Panc1 (cell line): ENCODE data around the gene ZC3H15. TPM values are rescaled to one million over a fixed set of nuclear protein-coding genes. Genes with fewer than 3 reads are reported as not detected.

Experiments
- ATAC-seq: fragments of 200-7000 bp; cut with Tn5 transposase; 2 replicates; pipeline ENCODE4 v1.9.1; 2020; ENCODE audit warnings: mild to moderate bottlenecking, moderate library complexity
- BruUV-seq: library from RNA; stranded (reverse); fragments of 400-500 nt; replicated peaks from 2 replicates; lab custom pipeline; 2021; lab: Mats Ljungman, UMichigan
- CTCF ChIA-PET: fragments of 300-600 bp; sonication (Branson Sonifier 250); formaldehyde crosslinking; loops from one replicate; lab custom pipeline; 2022; ENCODE audit warnings: antibody characterized with exemption; lab: Charles Lee
- POLR2A ChIA-PET: fragments of 300-600 bp; sonication (Branson Sonifier 250); formaldehyde crosslinking; loops from one replicate; lab custom pipeline; 2022; ENCODE audit warnings: antibody characterized with exemption; lab: Charles Lee
- DNase-seq: peaks from one replicate; pipeline ENCODE4 v3.0.0-alpha.2; 2010; ENCODE audit warnings: low read depth, low spot score
- H3K27ac ChIP-seq: 2 replicates; pipeline ENCODE4 v1.5.1; 2011; ENCODE audit warnings: mild to moderate bottlenecking, low read length, inconsistent platforms
- H3K27me3 ChIP-seq: fragments of 200-500 bp; sonication (Bioruptor generic); 2 replicates; pipeline ENCODE4 v1.6.0; 2014; ENCODE audit warnings: low read length, inconsistent platforms; ENCODE audit not compliant: control insufficient read depth, insufficient read depth
- H3K36me3 ChIP-seq: fragments of 200-500 bp; sonication (Bioruptor generic); 2 replicates; pipeline ENCODE4 v1.5.1; 2014; ENCODE audit warnings: inconsistent platforms, mild to moderate bottlenecking, low read length, moderate library complexity; ENCODE audit not compliant: control insufficient read depth, insufficient read depth
- H3K4me1 ChIP-seq: 2 replicates; pipeline ENCODE4 v1.5.1; 2011; ENCODE audit warnings: inconsistent platforms, mild to moderate bottlenecking, low read length, moderate library complexity; ENCODE audit not compliant: control insufficient read depth, insufficient read depth
- H3K4me3 ChIP-seq, 2 experiments: 2 replicates each; pipeline ENCODE4 v1.5.1; 2011 to 2012; ENCODE audit warnings: low read depth in 2 of 2, low read length in 2 of 2, mild to moderate bottlenecking in 2 of 2, inconsistent platforms in 1 of 2, moderate library complexity in 1 of 2
- H3K9me3 ChIP-seq: fragments of 200-500 bp; sonication (Bioruptor generic); 2 replicates; pipeline ENCODE4 v1.5.1; 2014; ENCODE audit warnings: low read depth, mild to moderate bottlenecking, inconsistent platforms, low read length, moderate library complexity; ENCODE audit not compliant: control insufficient read depth, insufficient read depth
- CTCF ChIP-seq: fragments of 450-650 bp; IDR thresholded peaks from 2 replicates; pipeline ENCODE4 v1.5.1; 2017; ENCODE audit warnings: mild to moderate bottlenecking
- POLR2AphosphoS5 ChIP-seq: IDR thresholded peaks from 2 replicates; pipeline ENCODE4 v1.6.1; 2012; ENCODE audit warnings: mild to moderate bottlenecking, low read depth, low read length, moderate library complexity
- REST ChIP-seq, 2 experiments: IDR thresholded peaks; 2 replicates each; pipeline ENCODE4 v1.6.1; 2011 to 2012; ENCODE audit warnings: low read depth in 2 of 2, control low read depth in 1 of 2, low read length in 1 of 2, mild to moderate bottlenecking in 1 of 2, moderate library complexity in 1 of 2; ENCODE audit not compliant: insufficient read depth in 1 of 2
- SIN3A ChIP-seq: IDR thresholded peaks from 2 replicates; pipeline ENCODE4 v1.6.1; 2012; ENCODE audit warnings: low read depth, mild to moderate bottlenecking, low read length, moderate library complexity, borderline replicate concordance; ENCODE audit not compliant: insufficient read depth
- TCF7L2 ChIP-seq: IDR thresholded peaks from 2 replicates; pipeline ENCODE4 v1.6.1; 2011; ENCODE audit warnings: mild to moderate bottlenecking, low read depth, low read length, inconsistent platforms
- in situ Hi-C: cut with HindIII; loops from 2 replicates; pipeline ENCODE4 v1.10.0; 2016; ENCODE audit warnings: low sequenced_read_pairs, low pct_unique_long_range_greater_than_20kb
- intact Hi-C: fragments of 100-400 bp; cut with micrococcal nuclease; formaldehyde crosslinking; loops from one replicate; pipeline ENCODE4 v1.10.0; 2022; ENCODE audit not compliant: unreplicated experiment
- total RNA-seq: library from RNA; stranded (reverse); gene quantifications from one replicate; pipeline ENCODE4 v1.2.1, GENCODE V29; 2021; ENCODE audit not compliant: unreplicated experiment

ZC3H15 gene
- total RNA-seq, 1 experiment from 2014 or later = 72.8 TPM

GRCh38 chr2:186523791-186524190, 37.7 kb downstream of the ZC3H15 start:
- Histone ChIP-seq H3K4me3 (no peak overlapping the region), H3K4me1 (no peaks in the 10 kb centered on the region), H3K9me3 (no peaks in the 10 kb centered on the region), H3K27ac (no peak overlapping the region), H3K36me3 (peaks cover 3% of the 10 kb centered on the region; the same call in 1 of the 2 replicates), H3K27me3 (no peaks in the 10 kb centered on the region)
- intact Hi-C loops (no loop called here), in situ Hi-C loops (no loop called here)
- ATAC-seq (no peak), DNase-seq (no peak)
- CTCF ChIA-PET = no interaction called here
- TF ChIP-seq POLR2AphosphoS5 (no peak), SIN3A (no peak), CTCF (no peak), TCF7L2 (no peak), REST (IDR thresholded peaks at IDR 0.05; ENCODE audit: insufficient read depth in 1 of 2, low read depth in 2 of 2, low read length in 1 of 2) (no peak)
- POLR2A ChIA-PET = interaction anchor here (1.2 kb wide), 1 partner anchor 31 kb away, joined by 4 read pairs; no protein-coding TSS in a partner anchor
- no TSS peak for BruUV-seq

GRCh38 chr2:186526281-186526680, 40.2 kb downstream of the ZC3H15 start:
- intact Hi-C loops = no loop called here
- ATAC-seq = no peak
- ChIA-PET CTCF (no interaction called here), POLR2A (interaction anchor here (0.6 to 0.7 kb wide), 3 partner anchors 35 to 149 kb away, joined by 3 to 18 read pairs (median 14); no protein-coding TSS in a partner anchor)
- H3K4me3 ChIP-seq = no peak overlapping the region
- H3K27me3 ChIP-seq = no peaks in the 10 kb centered on the region
- no peaks in the 10 kb centered on the region for H3K36me3 ChIP-seq
- no peak for DNase-seq
- in situ Hi-C loops = no loop called here
- no TSS peak for BruUV-seq
- no peak for TF ChIP-seq CTCF
- TF ChIP-seq SIN3A = no peak
- TF ChIP-seq POLR2AphosphoS5 = no peak
- no peak for TF ChIP-seq TCF7L2
- H3K27ac ChIP-seq = no peak overlapping the region
- no peaks in the 10 kb centered on the region for H3K4me1 ChIP-seq
- no peaks in the 10 kb centered on the region for H3K9me3 ChIP-seq
